ENCODE data around the gene PRL. TPM values are rescaled to one million over a fixed set of nuclear protein-coding genes. Genes with fewer than 3 reads are reported as not detected.

Gene PRL
- total RNA-seq, 1 donor: under 0.01 TPM

GRCh38 chr6:22296067-22296466 lies 769 bp downstream of the PRL start:
- DNase-seq (ENCODE audit: low read depth in 2 of 3, low spot score in 2 of 3): no peak

GRCh38 chr6:22295145-22295544 lies 1.7 kb downstream of the PRL start:
- DNase-seq (ENCODE audit: low read depth in 2 of 3, low spot score in 2 of 3): no peak

GRCh38 chr6:22294301-22294700 lies 2.5 kb downstream of the PRL start:
- no peak for DNase-seq (ENCODE audit: low read depth in 2 of 3, low spot score in 2 of 3)

GRCh38 chr6:22290045-22290444 lies 6.8 kb downstream of the PRL start:
- DNase-seq (ENCODE audit: low read depth in 2 of 3, low spot score in 2 of 3): no peak

- no peak for DNase-seq (ENCODE audit: low read depth in 2 of 3, low spot score in 2 of 3)
These were observed 8.1 kb downstream of the PRL start for GRCh38 chr6:22288721-22289120.

- no peak for DNase-seq (ENCODE audit: low read depth in 2 of 3, low spot score in 2 of 3)
These were observed 12.2 kb downstream of the PRL start for GRCh38 chr6:22284666-22285065.

- no peak for DNase-seq (ENCODE audit: low read depth in 2 of 3, low spot score in 2 of 3)
These were observed 15.3 kb downstream of the PRL start for GRCh38 chr6:22281341-22282085.

GRCh38 chr6:22279427-22279826 lies 17.4 kb downstream of the PRL start:
- DNase-seq (ENCODE audit: low read depth in 2 of 3, low spot score in 2 of 3): no peak

GRCh38 chr6:22271081-22271480 lies 25.8 kb downstream of the PRL start:
- DNase-seq (ENCODE audit: low read depth in 2 of 3, low spot score in 2 of 3): peak in 1 of 3 donors; percentile 2

GRCh38 chr6:22263748-22264147 lies 33.1 kb downstream of the PRL start:
- DNase-seq (ENCODE audit: low read depth in 2 of 3, low spot score in 2 of 3): no peak

- DNase-seq (ENCODE audit: low read depth in 2 of 3, low spot score in 2 of 3): no peak
These were observed 42.0 kb downstream of the PRL start for GRCh38 chr6:22254886-22255285.

- DNase-seq (ENCODE audit: low read depth in 2 of 3, low spot score in 2 of 3): no peak
These were observed 42.7 kb downstream of the PRL start for GRCh38 chr6:22253955-22254655.

GRCh38 chr6:22251348-22251747 lies 45.5 kb downstream of the PRL start:
- DNase-seq (ENCODE audit: low read depth in 2 of 3, low spot score in 2 of 3): no peak

GRCh38 chr6:22250486-22250885 lies 46.4 kb downstream of the PRL start:
- DNase-seq (ENCODE audit: low read depth in 2 of 3, low spot score in 2 of 3): no peak

- no peak for DNase-seq (ENCODE audit: low read depth in 2 of 3, low spot score in 2 of 3)
These were observed 47.0 kb downstream of the PRL start for GRCh38 chr6:22249711-22250350.

GRCh38 chr6:22248513-22249308 lies 48.1 kb downstream of the PRL start:
- DNase-seq (ENCODE audit: low read depth in 2 of 3, low spot score in 2 of 3): no peak

GRCh38 chr6:22247916-22248482 lies 48.8 kb downstream of the PRL start:
- no peak for DNase-seq (ENCODE audit: low read depth in 2 of 3, low spot score in 2 of 3)

- no peak for DNase-seq (ENCODE audit: low read depth in 2 of 3, low spot score in 2 of 3)
These were observed 56.8 kb downstream of the PRL start for GRCh38 chr6:22240025-22240424.

GRCh38 chr6:22239261-22239921 lies 57.4 kb downstream of the PRL start:
- DNase-seq (ENCODE audit: low read depth in 2 of 3, low spot score in 2 of 3): no peak

GRCh38 chr6:22238861-22239260 lies 58.0 kb downstream of the PRL start:
- DNase-seq (ENCODE audit: low read depth in 2 of 3, low spot score in 2 of 3): no peak
